GM10248 (cell line): Measurements from ENCODE around the gene SLC26A2.

Experiments
- CTCF ChIA-PET: fragments of 300-600 bp; sonication (Branson Sonifier 250); formaldehyde crosslinking; extraction: SDS; loops from one replicate; lab custom pipeline; 2021; ENCODE audit warnings: antibody characterized with exemption; lab: Yijun Ruan, JAX
- POLR2A ChIA-PET: fragments of 350-650 bp; sonication (Branson Sonifier 250); formaldehyde crosslinking; extraction: SDS; loops from one replicate; lab custom pipeline; 2020; ENCODE audit warnings: antibody characterized with exemption; lab: Yijun Ruan, JAX
- DNase-seq: peaks from one replicate; pipeline ENCODE4 v3.0.0; 2012; ENCODE audit errors: extremely low spot score
- TF ChIP-seq, protein P1 (sequence below): IDR thresholded peaks from 2 replicates; pipeline ENCODE4 v1.5.1; 2012; ENCODE audit warnings: mild to moderate bottlenecking, low read depth; ENCODE audit errors: extremely low read depth, missing control alignments, control extremely low read depth

SLC26A2 gene

DNA sequence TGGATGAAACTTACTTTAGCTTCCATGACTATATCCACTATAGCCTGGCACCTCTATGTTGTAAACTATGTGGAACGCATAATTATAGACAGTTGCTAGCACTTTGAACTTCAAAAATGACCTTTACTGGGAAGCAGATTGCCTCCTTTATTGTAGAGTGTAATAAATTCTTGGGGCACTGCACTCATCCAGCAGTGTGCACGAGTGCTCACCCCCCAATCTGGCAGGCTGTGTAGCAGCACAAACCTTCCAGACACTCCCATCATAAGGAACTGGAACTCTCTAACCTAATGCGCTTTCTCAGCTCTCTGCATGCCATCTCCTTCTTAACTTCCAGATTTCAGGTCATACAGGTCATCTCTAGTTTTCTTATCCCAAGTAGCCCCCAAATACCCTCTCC, 14.4 kb upstream of the SLC26A2 start:
- POLR2A ChIA-PET, result no interaction called here
- TF ChIP-seq, protein P1, sequence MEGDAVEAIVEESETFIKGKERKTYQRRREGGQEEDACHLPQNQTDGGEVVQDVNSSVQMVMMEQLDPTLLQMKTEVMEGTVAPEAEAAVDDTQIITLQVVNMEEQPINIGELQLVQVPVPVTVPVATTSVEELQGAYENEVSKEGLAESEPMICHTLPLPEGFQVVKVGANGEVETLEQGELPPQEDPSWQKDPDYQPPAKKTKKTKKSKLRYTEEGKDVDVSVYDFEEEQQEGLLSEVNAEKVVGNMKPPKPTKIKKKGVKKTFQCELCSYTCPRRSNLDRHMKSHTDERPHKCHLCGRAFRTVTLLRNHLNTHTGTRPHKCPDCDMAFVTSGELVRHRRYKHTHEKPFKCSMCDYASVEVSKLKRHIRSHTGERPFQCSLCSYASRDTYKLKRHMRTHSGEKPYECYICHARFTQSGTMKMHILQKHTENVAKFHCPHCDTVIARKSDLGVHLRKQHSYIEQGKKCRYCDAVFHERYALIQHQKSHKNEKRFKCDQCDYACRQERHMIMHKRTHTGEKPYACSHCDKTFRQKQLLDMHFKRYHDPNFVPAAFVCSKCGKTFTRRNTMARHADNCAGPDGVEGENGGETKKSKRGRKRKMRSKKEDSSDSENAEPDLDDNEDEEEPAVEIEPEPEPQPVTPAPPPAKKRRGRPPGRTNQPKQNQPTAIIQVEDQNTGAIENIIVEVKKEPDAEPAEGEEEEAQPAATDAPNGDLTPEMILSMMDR, result no peak
- no peak for DNase-seq
- CTCF ChIA-PET, result interaction anchor here (1.7 kb wide), 2 partner anchors 10 to 13 kb away, joined by 7 to 14 read pairs; no protein-coding TSS in a partner anchor

DNA sequence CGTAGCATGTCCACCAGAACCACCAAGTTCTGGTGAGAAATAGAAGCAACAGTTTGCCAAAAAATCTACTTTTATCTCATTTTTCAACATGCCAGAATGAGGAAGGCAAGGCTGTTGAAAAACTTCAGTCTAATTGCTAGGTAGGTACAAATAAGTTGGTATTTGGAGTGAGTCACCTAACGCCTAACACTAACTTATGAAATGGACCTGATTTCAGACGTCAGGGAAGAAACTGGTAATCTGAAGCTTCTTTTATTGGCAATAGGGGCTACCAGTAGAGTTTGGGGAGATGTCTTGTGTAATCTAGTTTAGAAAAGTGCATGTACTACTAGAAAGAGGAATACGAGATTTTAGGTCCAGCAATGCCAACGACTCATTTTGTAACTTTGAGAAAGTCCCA, 11.6 kb upstream of the SLC26A2 start:
- POLR2A ChIA-PET, result no interaction called here
- CTCF ChIA-PET, result interaction anchor here (0.9 to 2.0 kb wide), 4 partner anchors 10 to 96 kb away, joined by 3 to 5 read pairs (median 4); no protein-coding TSS in a partner anchor

DNA sequence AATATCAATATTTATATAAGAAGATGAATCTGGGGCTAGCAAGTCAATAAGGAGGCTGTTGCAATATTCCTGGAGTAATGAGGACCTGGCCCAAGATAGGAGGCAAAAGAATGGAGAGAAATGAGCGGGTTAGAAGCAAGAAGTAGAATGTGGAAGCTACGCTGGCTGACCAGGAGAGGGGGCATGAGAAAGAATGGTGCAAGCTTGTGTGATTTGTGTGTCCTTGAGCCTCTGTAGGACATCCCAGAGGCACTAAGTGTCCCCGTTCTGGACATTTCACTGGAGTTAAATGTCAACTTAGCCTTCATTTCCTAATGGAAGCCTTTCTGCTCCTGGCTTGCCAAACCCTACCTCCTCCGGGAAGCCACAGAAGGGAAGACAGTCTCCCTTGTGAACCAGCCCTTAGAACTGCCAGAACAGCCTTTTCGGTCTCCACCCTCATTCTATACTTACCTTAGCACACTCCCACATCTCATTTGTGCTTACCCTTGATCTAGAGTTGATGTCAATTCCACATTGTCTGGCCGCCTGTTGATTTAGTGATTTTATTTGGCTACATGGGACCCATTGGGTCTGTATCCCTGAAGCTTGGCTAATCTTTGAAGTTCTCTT, 9.3 kb upstream of the SLC26A2 start:
- TF ChIP-seq, protein P1, result no peak
- ChIA-PET CTCF (interaction anchor here (1.5 to 1.8 kb wide), 2 partner anchors 8 to 21 kb away, joined by 5 to 10 read pairs; no protein-coding TSS in a partner anchor), POLR2A (no interaction called here)
- DNase-seq, result no peak

More for the DNA sequence above, 11.6 kb upstream of the SLC26A2 start:
- TF ChIP-seq, protein P1, result no peak
- no peak for DNase-seq

DNA sequence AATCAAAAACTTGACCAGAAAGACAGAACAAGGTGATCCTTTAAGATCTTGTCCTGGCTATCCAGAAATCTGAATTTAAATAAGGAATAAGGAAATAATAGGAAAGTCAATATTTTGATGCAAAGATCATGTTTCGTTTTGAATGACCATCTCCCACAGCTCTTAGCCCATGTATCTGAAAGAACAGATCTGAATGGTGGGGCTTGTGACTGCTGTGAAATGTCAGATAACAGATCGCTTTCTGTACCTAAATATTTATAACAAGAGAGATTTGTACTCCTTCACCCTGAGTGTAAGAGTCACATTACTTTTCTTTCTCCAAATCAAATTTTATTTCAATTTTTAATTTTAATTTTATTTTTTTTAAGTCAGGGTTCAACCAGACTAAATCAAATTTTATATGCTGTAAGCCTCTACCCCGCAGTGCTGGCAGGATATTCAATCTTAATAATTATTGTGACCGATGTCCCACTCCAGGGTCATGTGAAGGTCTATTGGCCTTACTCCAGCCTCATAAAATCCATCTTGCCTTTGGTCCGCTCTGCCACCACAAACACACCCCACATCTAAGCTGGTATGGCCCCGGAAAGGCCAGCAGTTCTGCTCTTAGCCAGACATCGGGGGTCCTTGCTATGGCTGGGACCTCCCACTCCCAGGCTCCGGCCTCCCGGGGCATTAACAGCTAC, 7.0 kb upstream of the SLC26A2 start:
- ChIA-PET POLR2A (interaction anchor here (0.7 kb wide), 1 partner anchor 612 kb away, joined by 3 read pairs; no protein-coding TSS in a partner anchor), CTCF (no interaction called here)
- TF ChIP-seq, protein P1, result no peak
- DNase-seq, result no peak

DNA sequence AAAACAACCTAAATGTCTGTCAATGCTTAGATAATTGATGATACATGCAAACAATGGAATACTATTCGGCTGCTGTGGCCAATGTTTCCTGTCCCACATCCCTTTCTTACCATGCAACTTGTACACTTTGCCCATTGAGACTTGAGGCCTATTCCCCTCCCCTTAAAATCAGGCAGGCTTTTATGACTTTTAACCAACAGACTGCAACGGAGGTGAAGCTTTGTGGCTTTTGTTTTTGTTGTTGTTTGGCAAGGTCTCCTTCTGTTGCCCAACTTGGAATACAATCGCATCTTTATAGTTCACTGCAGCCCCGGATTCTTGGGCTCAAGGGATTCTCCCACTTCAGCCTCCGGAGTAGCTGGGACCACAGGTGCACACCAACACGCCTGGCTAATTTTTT, 5.8 kb upstream of the SLC26A2 start:
- no peak for DNase-seq
- ChIA-PET POLR2A (no interaction called here), CTCF (no interaction called here)
- TF ChIP-seq, protein P1, result no peak

DNA sequence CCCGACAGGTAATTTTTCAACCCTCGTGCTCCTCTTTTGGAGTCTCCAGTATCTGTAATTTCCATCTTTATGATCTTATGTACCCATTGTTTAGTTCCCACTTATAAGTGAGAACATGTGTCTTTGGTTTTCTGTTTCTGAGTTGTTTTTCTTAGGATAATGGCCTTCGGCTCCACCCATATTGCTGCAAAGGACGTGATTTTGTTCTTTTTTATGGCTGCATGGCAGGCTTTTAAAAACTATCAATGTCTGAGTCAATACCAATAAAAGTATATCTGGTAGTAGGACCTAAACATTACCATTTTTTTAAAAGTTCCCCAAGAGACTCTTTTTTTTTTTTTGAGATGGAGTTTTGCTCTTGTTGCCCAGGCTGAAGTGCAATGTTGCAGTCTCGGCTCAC, 3.9 kb upstream of the SLC26A2 start:
- DNase-seq, result no peak
- TF ChIP-seq, protein P1, result no peak
- ChIA-PET POLR2A (no interaction called here), CTCF (interaction anchor here (1.8 to 7.7 kb wide), 3 partner anchors 13 to 35 kb away, joined by 4 to 46 read pairs (median 33); no protein-coding TSS in a partner anchor)
